ENCODE measurements around the gene TNIP1. TPM values are rescaled to one million over a fixed set of nuclear protein-coding genes. Genes with fewer than 3 reads are reported as not detected.

Gene TNIP1
- total RNA-seq, 5 donors from 2014 or later (not counting 1 experiment from before 2014, with no cell fraction given), result 118 to 211 (median 170) TPM

GRCh38 chr5:151062405-151063141, 18.3 kb downstream of the TNIP1 start:
- peaks cover 47% of the 10 kb centered on the region for H3K36me3 Mint-ChIP-seq
- H3K9me3 Mint-ChIP-seq, result no peaks in the 10 kb centered on the region
- no peak overlapping the region for H3K4me3 Mint-ChIP-seq
- H3K4me3 ChIP-seq (ENCODE audit: control insufficient read depth in 1 of 2, extremely low read depth in 1 of 2, low read length in 1 of 2), result no peak overlapping the region
- ATAC-seq (replicated peaks in 1 of 4) (no peak), DNase-seq (no peak)
- 100% methylated on average over 2 of the region's 5 CpGs for WGBS (ENCODE audit: insufficient coverage)
- ChIA-PET POLR2A (interaction anchor here in 1 of 2 donors (1.5 kb wide), 1 partner anchor 11 kb away, joined by 4 read pairs; no protein-coding TSS in a partner anchor), CTCF (interaction anchor here in 1 of 2 donors (1.5 kb wide), 1 partner anchor 11 kb away, joined by 4 read pairs; no protein-coding TSS in a partner anchor)
- peaks cover 23 to 84% of the 10 kb centered on the region in 2 donors for H3K36me3 ChIP-seq (ENCODE audit: control insufficient read depth in 2 of 2, extremely low read depth in 1 of 2, insufficient read depth in 1 of 2, low read length in 1 of 2)
- H3K9me3 ChIP-seq, result no peaks in the 10 kb centered on the region
- no peak overlapping the region for H3K27ac ChIP-seq (ENCODE audit: low read length)
- no peak overlapping the region for H3K27ac Mint-ChIP-seq
- H3K4me1 Mint-ChIP-seq, result peaks cover 51 to 61% (median 56%) of the 10 kb centered on the region in 3 donors
- H3K27me3 ChIP-seq (replicated peaks in 1 of 2; ENCODE audit: control insufficient read depth in 2 of 2, extremely low read depth in 1 of 2, insufficient read depth in 2 of 2, low read length in 1 of 2), result no peaks in the 10 kb centered on the region
- no peaks in the 10 kb centered on the region for H3K27me3 Mint-ChIP-seq
- peaks cover 0 to 45% of the 10 kb centered on the region in 2 experiments for H3K4me1 ChIP-seq (ENCODE audit: control insufficient read depth in 1 of 2, extremely low read depth in 1 of 2, insufficient read depth in 2 of 2, low read length in 2 of 2)

- Mint-ChIP-seq H3K9me3 (no peaks in the 10 kb centered on the region), H3K27me3 (no peaks in the 10 kb centered on the region), H3K4me1 (peaks cover 33 to 42% (median 41%) of the 10 kb centered on the region in 3 donors), H3K27ac (peak overlapping the region; percentile 39 to 91), H3K4me3 (peak overlapping the region in 1 of 3 donors; percentile 8), H3K36me3 (peaks cover 51% of the 10 kb centered on the region)
- H3K4me1 ChIP-seq (ENCODE audit: control insufficient read depth in 1 of 2, extremely low read depth in 1 of 2, insufficient read depth in 2 of 2, low read length in 2 of 2), result peaks cover 0 to 33% of the 10 kb centered on the region in 2 experiments
- DNase-seq (no peak), ATAC-seq (replicated peaks in 1 of 4) (no peak)
- H3K4me3 ChIP-seq (ENCODE audit: control insufficient read depth in 1 of 2, extremely low read depth in 1 of 2, low read length in 1 of 2), result no peak overlapping the region
- no peaks in the 10 kb centered on the region for H3K27me3 ChIP-seq (replicated peaks in 1 of 2; ENCODE audit: control insufficient read depth in 2 of 2, extremely low read depth in 1 of 2, insufficient read depth in 2 of 2, low read length in 1 of 2)
- ChIA-PET POLR2A (interaction anchor here (0.6 kb wide), 2 partner anchors 20 to 214 kb away, joined by 6 to 7 read pairs; no protein-coding TSS in a partner anchor), CTCF (interaction anchor here (0.6 to 1.2 kb wide), 3 partner anchors 8 to 679 kb away, joined by 3 to 6 read pairs (median 5); no protein-coding TSS in a partner anchor)
- peaks cover 32 to 91% of the 10 kb centered on the region in 2 donors for H3K36me3 ChIP-seq (ENCODE audit: control insufficient read depth in 2 of 2, extremely low read depth in 1 of 2, insufficient read depth in 1 of 2, low read length in 1 of 2)
- H3K9me3 ChIP-seq, result no peaks in the 10 kb centered on the region
- WGBS (ENCODE audit: insufficient coverage), result 97% methylated on average over 5 of the region's 6 CpGs
- H3K27ac ChIP-seq (ENCODE audit: low read length), result no peak overlapping the region
These were observed 20.1 kb downstream of the TNIP1 start for GRCh38 chr5:151060742-151061141.

GRCh38 chr5:151058891-151059489, 21.8 kb downstream of the TNIP1 start:
- ChIA-PET CTCF (no interaction called here), POLR2A (interaction anchor here in 1 of 2 donors (0.6 kb wide), 1 partner anchor 140 kb away, joined by 3 read pairs; no protein-coding TSS in a partner anchor)
- Mint-ChIP-seq H3K36me3 (peaks cover 65% of the 10 kb centered on the region), H3K27ac (peak overlapping the region; percentile 87 to 91), H3K9me3 (no peaks in the 10 kb centered on the region), H3K4me1 (peaks cover 29 to 39% (median 31%) of the 10 kb centered on the region in 3 donors), H3K4me3 (peak overlapping the region in 2 of 3 donors; percentile 29 to 60), H3K27me3 (no peaks in the 10 kb centered on the region)
- H3K4me3 ChIP-seq (ENCODE audit: control insufficient read depth in 1 of 2, extremely low read depth in 1 of 2, low read length in 1 of 2), result no peak overlapping the region
- H3K27me3 ChIP-seq (replicated peaks in 1 of 2; ENCODE audit: control insufficient read depth in 2 of 2, extremely low read depth in 1 of 2, insufficient read depth in 2 of 2, low read length in 1 of 2), result no peaks in the 10 kb centered on the region
- peaks cover 28 to 96% of the 10 kb centered on the region in 2 donors for H3K36me3 ChIP-seq (ENCODE audit: control insufficient read depth in 2 of 2, extremely low read depth in 1 of 2, insufficient read depth in 1 of 2, low read length in 1 of 2)
- no peaks in the 10 kb centered on the region for H3K9me3 ChIP-seq
- H3K27ac ChIP-seq (ENCODE audit: low read length), result no peak overlapping the region
- no peak for ATAC-seq (replicated peaks in 1 of 4)
- peaks cover 0 to 26% of the 10 kb centered on the region in 2 experiments for H3K4me1 ChIP-seq (ENCODE audit: control insufficient read depth in 1 of 2, extremely low read depth in 1 of 2, insufficient read depth in 2 of 2, low read length in 2 of 2)
- 96% methylated on average over 6 of the region's 7 CpGs for WGBS (ENCODE audit: insufficient coverage)
- DNase-seq, result no peak

- ChIA-PET CTCF (no interaction called here), POLR2A (no interaction called here)
- Mint-ChIP-seq H3K4me3 (no peak overlapping the region), H3K27ac (no peak overlapping the region), H3K36me3 (peaks cover 66% of the 10 kb centered on the region), H3K27me3 (no peaks in the 10 kb centered on the region), H3K4me1 (peaks cover 27 to 41% (median 30%) of the 10 kb centered on the region in 3 donors), H3K9me3 (no peaks in the 10 kb centered on the region)
- Histone ChIP-seq H3K4me1 (ENCODE audit: control insufficient read depth in 1 of 2, extremely low read depth in 1 of 2, insufficient read depth in 2 of 2, low read length in 2 of 2) (peaks cover 0 to 25% of the 10 kb centered on the region in 2 experiments), H3K9me3 (no peaks in the 10 kb centered on the region), H3K27me3 (replicated peaks in 1 of 2; ENCODE audit: control insufficient read depth in 2 of 2, extremely low read depth in 1 of 2, insufficient read depth in 2 of 2, low read length in 1 of 2) (no peaks in the 10 kb centered on the region), H3K4me3 (ENCODE audit: control insufficient read depth in 1 of 2, extremely low read depth in 1 of 2, low read length in 1 of 2) (no peak overlapping the region), H3K27ac (ENCODE audit: low read length) (no peak overlapping the region), H3K36me3 (ENCODE audit: control insufficient read depth in 2 of 2, extremely low read depth in 1 of 2, insufficient read depth in 1 of 2, low read length in 1 of 2) (peaks cover 33 to 96% of the 10 kb centered on the region in 2 donors)
- no peak for DNase-seq
- ATAC-seq (replicated peaks in 1 of 4), result no peak
- 94% methylated on average over 5 of the region's 5 CpGs for WGBS (ENCODE audit: insufficient coverage)
These were observed 22.5 kb downstream of the TNIP1 start for GRCh38 chr5:151058301-151058700.

- WGBS (ENCODE audit: insufficient coverage), result 97% methylated on average over 17 of the region's 25 CpGs
- ChIA-PET CTCF (interaction anchor here in 1 of 2 donors (1.0 kb wide), 1 partner anchor 59 kb away, joined by 5 read pairs; no protein-coding TSS in a partner anchor), POLR2A (no interaction called here)
- Histone ChIP-seq H3K27me3 (replicated peaks in 1 of 2; ENCODE audit: control insufficient read depth in 2 of 2, extremely low read depth in 1 of 2, insufficient read depth in 2 of 2, low read length in 1 of 2) (no peaks in the 10 kb centered on the region), H3K36me3 (ENCODE audit: control insufficient read depth in 2 of 2, extremely low read depth in 1 of 2, insufficient read depth in 1 of 2, low read length in 1 of 2) (peaks cover 24 to 92% of the 10 kb centered on the region in 2 donors), H3K4me1 (ENCODE audit: control insufficient read depth in 1 of 2, extremely low read depth in 1 of 2, insufficient read depth in 2 of 2, low read length in 2 of 2) (peaks cover 0 to 25% of the 10 kb centered on the region in 2 experiments), H3K27ac (ENCODE audit: low read length) (no peak overlapping the region), H3K4me3 (ENCODE audit: control insufficient read depth in 1 of 2, extremely low read depth in 1 of 2, low read length in 1 of 2) (no peak overlapping the region), H3K9me3 (no peaks in the 10 kb centered on the region)
- Mint-ChIP-seq H3K9me3 (no peaks in the 10 kb centered on the region), H3K4me1 (peaks cover 30 to 43% (median 33%) of the 10 kb centered on the region in 3 donors), H3K36me3 (peaks cover 64% of the 10 kb centered on the region), H3K27ac (no peak overlapping the region), H3K4me3 (no peak overlapping the region), H3K27me3 (no peaks in the 10 kb centered on the region)
- ATAC-seq (replicated peaks in 1 of 4) (no peak), DNase-seq (no peak)
These were observed 24.2 kb downstream of the TNIP1 start for GRCh38 chr5:151056379-151057325.
